IMR-90 (cell line): Measurements from ENCODE around the gene MLH3. TPM values are rescaled to one million over a fixed set of nuclear protein-coding genes. Genes with fewer than 3 reads are reported as not detected.

Experiments
- ATAC-seq: fragments of 200-7000 bp; cut with Tn5 transposase; 2 replicates; pipeline ENCODE4 v1.9.1; 2020; ENCODE audit warnings: low read depth, mild to moderate bottlenecking, moderate library complexity
- BruUV-seq: library from RNA; stranded (reverse); fragments of 400-500 nt; replicated peaks from 2 replicates; lab custom pipeline; 2021; lab: Mats Ljungman, UMichigan
- CTCF ChIA-PET: fragments of 300-600 bp; formaldehyde crosslinking; extraction: SDS; loops from one replicate; lab custom pipeline; 2021; ENCODE audit warnings: antibody characterized with exemption; lab: Yijun Ruan, JAX
- POLR2A ChIA-PET: fragments of 300-600 bp; sonication (Branson Sonifier 250); formaldehyde crosslinking; loops from one replicate; lab custom pipeline; 2022; ENCODE audit warnings: antibody characterized with exemption; ENCODE audit not compliant: unreplicated experiment; lab: Charles Lee
- DNase-seq: peaks from one replicate; pipeline ENCODE4 v3.0.0; 2013
- H2AFZ ChIP-seq: replicated peaks from 2 replicates; pipeline ENCODE3; 2013; ENCODE audit warnings: low read length, mild to moderate bottlenecking; ENCODE audit not compliant: poor library complexity
- H2AK5ac ChIP-seq: 2 replicates; pipeline ENCODE4 v1.6.1; 2013; ENCODE audit warnings: low read depth, low read length, inconsistent platforms
- H2AK9ac ChIP-seq: replicated peaks from 2 replicates; pipeline ENCODE3; 2013; ENCODE audit warnings: mild to moderate bottlenecking, low read depth, low read length, moderate library complexity; ENCODE audit not compliant: poor library complexity
- H2BK120ac ChIP-seq: 2 replicates; pipeline ENCODE4 v1.6.1; 2013; ENCODE audit warnings: low read depth, low read length, inconsistent platforms
- H2BK15ac ChIP-seq: 3 replicates; pipeline ENCODE4 v1.6.1; 2013; ENCODE audit warnings: low read depth, low read length, inconsistent platforms
- H2BK20ac ChIP-seq: 2 replicates; pipeline ENCODE4 v1.6.1; 2013; ENCODE audit warnings: low read depth, mild to moderate bottlenecking, inconsistent platforms, low read length, moderate library complexity
- H2BK5ac ChIP-seq: 2 replicates; pipeline ENCODE4 v1.6.1; 2013; ENCODE audit warnings: mild to moderate bottlenecking, low read depth, low read length, inconsistent platforms; ENCODE audit not compliant: poor library complexity, severe bottlenecking
- H3K14ac ChIP-seq: replicated peaks from 2 replicates; pipeline ENCODE4 v1.6.1; 2013; ENCODE audit warnings: low read depth, low read length, inconsistent platforms
- H3K18ac ChIP-seq: 2 replicates; pipeline ENCODE4 v1.6.1; 2013; ENCODE audit warnings: low read depth, low read length, control low read depth
- H3K23ac ChIP-seq: 2 replicates; pipeline ENCODE4 v1.6.1; 2013; ENCODE audit warnings: low read depth, low read length, inconsistent platforms
- H3K27ac ChIP-seq: 2 replicates; pipeline ENCODE4 v1.5.1; 2013; ENCODE audit warnings: mild to moderate bottlenecking, control low read depth, low read length; ENCODE audit not compliant: insufficient read depth
- H3K27me3 ChIP-seq: 2 replicates; pipeline ENCODE4 v1.6.1; 2013; ENCODE audit warnings: low read length; ENCODE audit not compliant: control insufficient read depth, insufficient read depth
- H3K36me3 ChIP-seq: 2 replicates; pipeline ENCODE4 v1.6.1; 2013; ENCODE audit warnings: low read length, mixed read lengths; ENCODE audit not compliant: control insufficient read depth, insufficient read depth
- H3K4ac ChIP-seq: 2 replicates; pipeline ENCODE4 v1.6.1; 2013; ENCODE audit warnings: low read depth, low read length, inconsistent platforms
- H3K4me1 ChIP-seq: 2 replicates; pipeline ENCODE4 v1.6.1; 2013; ENCODE audit warnings: low read length, mixed read lengths; ENCODE audit not compliant: control insufficient read depth, insufficient read depth
- H3K4me2 ChIP-seq: 2 replicates; pipeline ENCODE4 v1.6.1; 2013; ENCODE audit warnings: low read depth, mild to moderate bottlenecking, control low read depth, low read length, moderate library complexity
- H3K4me3 ChIP-seq: 2 replicates; pipeline ENCODE4 v1.5.1; 2013; ENCODE audit warnings: low read depth, mild to moderate bottlenecking, control low read depth, low read length, moderate library complexity; ENCODE audit not compliant: insufficient read depth
- H3K56ac ChIP-seq: 2 replicates; pipeline ENCODE4 v1.6.1; 2013; ENCODE audit warnings: low read length, inconsistent platforms; ENCODE audit not compliant: insufficient read depth; ENCODE audit errors: extremely low read depth
- H3K79me1 ChIP-seq, 2 experiments: 2 replicates each; pipeline ENCODE4 v1.6.1; 2013; ENCODE audit warnings: low read length in 2 of 2, inconsistent platforms in 1 of 2, low read depth in 1 of 2
- H3K9ac ChIP-seq: 2 replicates; pipeline ENCODE4 v1.6.1; 2013; ENCODE audit warnings: low read depth, low read length, control low read depth
- H3K9me1 ChIP-seq: 2 replicates; pipeline ENCODE4 v1.6.1; 2013; ENCODE audit warnings: low read length, inconsistent platforms; ENCODE audit not compliant: insufficient read depth
- H3K9me3 ChIP-seq: 2 replicates; pipeline ENCODE4 v1.6.1; 2013; ENCODE audit warnings: low read length; ENCODE audit not compliant: control insufficient read depth, insufficient read depth
- H4K20me1 ChIP-seq: 2 replicates; pipeline ENCODE4 v1.6.1; 2013; ENCODE audit warnings: low read length, inconsistent platforms; ENCODE audit not compliant: insufficient read depth
- H4K5ac ChIP-seq: 2 replicates; pipeline ENCODE4 v1.6.1; 2013; ENCODE audit warnings: mild to moderate bottlenecking, low read depth, low read length, control low read depth
- H4K8ac ChIP-seq, 2 experiments: 2 replicates each; pipeline ENCODE4 v1.6.1; 2013; ENCODE audit warnings: low read depth in 2 of 2, low read length in 2 of 2, control low read depth in 1 of 2, inconsistent platforms in 1 of 2
- H4K91ac ChIP-seq: 2 replicates; pipeline ENCODE4 v1.6.1; 2013; ENCODE audit warnings: low read depth, low read length, inconsistent platforms; ENCODE audit not compliant: insufficient read depth
- CTCF ChIP-seq: conservative IDR thresholded peaks from 2 replicates; pipeline ENCODE4 v1.5.1; 2012; ENCODE audit warnings: mild to moderate bottlenecking, low read depth, low read length, improper control_type of control experiment
- FOS ChIP-seq: fragments of 150-350 bp; IDR thresholded peaks from 2 replicates; pipeline ENCODE4 v1.6.1; 2016; ENCODE audit warnings: low read depth, low read length
- RFX5 ChIP-seq: IDR thresholded peaks from 2 replicates; pipeline ENCODE4 v1.8.0; 2012; ENCODE audit warnings: low read depth, mild to moderate bottlenecking, low read length, moderate library complexity
- SMC3 ChIP-seq: fragments of 150-350 bp; IDR thresholded peaks from 2 replicates; pipeline ENCODE4 v1.6.1; 2016; ENCODE audit warnings: low read depth, mild to moderate bottlenecking, antibody characterized with exemption, low read length, moderate library complexity
- WGBS, 2 experiments: methylation state at CpG; one replicate each; pipeline versions ENCODE4 v1.1.5 to v1.1.7; 2013; ENCODE audit warnings: missing lambda C conversion rate in 2 of 2; ENCODE audit not compliant: insufficient read length in 1 of 2; ENCODE audit errors: extremely low coverage in 2 of 2; 5-methylcytosine and 5-hydroxymethylcytosine counted together
- dilution Hi-C: fragments of 300-500 bp; cut with HindIII; formaldehyde crosslinking; loops from one replicate; pipeline ENCODE4 v1.14.3; 2018; ENCODE audit warnings: low sequenced_read_pairs; ENCODE audit not compliant: unreplicated experiment
- in situ Hi-C: fragments of 300-500 bp; cut with MboI; formaldehyde crosslinking; loops from 3 replicates; pipeline ENCODE4 v1.14.3; 2019; ENCODE audit warnings: low sequenced_read_pairs, inconsistent platforms, mixed read lengths
- intact Hi-C: fragments of 100-400 bp; cut with micrococcal nuclease; formaldehyde crosslinking; loops from 2 replicates; pipeline ENCODE4 v1.10.0; 2022
- polyA plus RNA-seq, 3 experiments: library from polyadenylated mRNA; depleted of rRNA; stranded (reverse); fragments of >200 nt; gene quantifications; 2 replicates each; pipeline ENCODE4 v1.2.3, GENCODE V29; 2012; ENCODE audit warnings: low replicate concordance in 1 of 3
- total RNA-seq: library from RNA; depleted of rRNA; stranded (reverse); fragments of >200 nt; gene quantifications from 2 replicates; pipeline ENCODE4 v1.2.3, GENCODE V29; 2012

MLH3 gene
- total and polyA plus RNA-seq, 2 of the 4 experiments (the other 2 are of a cell fraction): 5.6 to 14.7 TPM

DNA sequence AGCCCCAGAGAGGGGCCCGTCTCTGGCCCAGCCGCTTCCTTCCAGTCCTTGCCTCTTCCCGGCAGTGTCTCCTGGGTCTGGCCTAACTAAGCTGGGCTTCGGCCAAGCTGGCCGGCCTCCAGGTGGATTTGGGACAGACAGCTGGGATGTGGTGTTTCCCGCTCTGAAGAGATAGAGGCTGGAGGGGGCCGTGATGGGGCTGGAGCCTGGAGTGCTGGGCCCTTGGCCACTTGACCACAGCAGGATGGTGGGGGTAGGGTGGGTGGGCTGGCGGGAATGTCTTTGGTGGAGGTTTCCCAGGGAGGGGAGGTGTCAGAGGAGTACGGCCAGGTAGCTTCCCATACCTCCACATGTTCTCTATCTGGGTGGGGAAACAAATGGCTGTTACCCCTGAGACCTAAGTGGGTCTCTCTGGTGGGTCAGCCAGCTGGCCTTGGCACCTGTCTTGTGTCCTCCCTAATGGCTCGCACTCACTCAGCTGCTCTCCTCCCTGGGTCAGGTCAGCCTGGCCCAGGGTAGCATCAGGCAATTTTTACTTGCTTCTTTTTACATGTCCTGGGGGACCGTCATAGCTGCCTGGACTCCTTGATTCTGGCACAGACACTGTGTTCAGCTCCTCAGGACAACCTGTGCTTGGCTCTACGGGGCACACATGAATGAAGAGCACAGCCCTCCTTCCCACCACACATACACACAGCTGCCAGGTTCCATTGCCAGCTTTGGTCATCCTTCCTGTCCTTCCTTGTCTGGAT, 76.0 kb downstream of the MLH3 start:
- Histone ChIP-seq H3K27me3 (peaks cover 8% of the 10 kb centered on the region), H4K5ac (no peak overlapping the region), H3K14ac (no peak overlapping the region), H3K4ac (no peak overlapping the region), H2AFZ (peak overlapping the region; percentile 33), H2BK15ac (no peak overlapping the region), H2BK120ac (no peak overlapping the region), H3K4me2 (no peak overlapping the region), H3K9ac (no peak overlapping the region), H3K36me3 (no peaks in the 10 kb centered on the region), H3K23ac (no peak overlapping the region; the same call in 1 of the 2 replicates), H4K8ac (no peak overlapping the region), H2BK5ac (no peak overlapping the region), H3K4me1 (peaks cover 5% of the 10 kb centered on the region; the same call in 1 of the 2 replicates), H2AK9ac (no peak overlapping the region), H2AK5ac (no peak overlapping the region), H4K91ac (no peak overlapping the region), H3K18ac (no peak overlapping the region), H3K56ac (no peak overlapping the region), H3K9me3 (no peaks in the 10 kb centered on the region), H4K20me1 (no peaks in the 10 kb centered on the region), H2BK20ac (no peak overlapping the region), H3K9me1 (0 out of 2 replicates have a peak, but pooled peaks cover 3% of the 10 kb centered on the region), H3K4me3 (no peak overlapping the region), H3K79me1 (no peaks in the 10 kb centered on the region), H3K27ac (no peak overlapping the region)
- no peak for DNase-seq
- ChIA-PET CTCF (no interaction called here), POLR2A (no interaction called here)
- TF ChIP-seq CTCF: no peak
- no peak for TF ChIP-seq RFX5
- TF ChIP-seq SMC3: no peak
- TF ChIP-seq FOS: no peak
- BruUV-seq: no TSS peak
- in situ Hi-C loops: no loop called here
- dilution Hi-C loops: no loop called here
- ATAC-seq: no peak
- WGBS, 2 experiments: 66% methylated on average over 5 of the region's 12 CpGs; no CpG with 5 or more reads in 1 of the 2 experiments
- intact Hi-C loops: no loop called here
